NCI-H2171 treated with DMSO at 0.1 percent for 48 hours (cell line): ENCODE measurements around the gene ANKEF1.

Experiments
- DNase-seq: peaks from one replicate; lab custom pipeline; 2025; lab: John Stamatoyannopoulos, UW

ANKEF1 gene

DNA sequence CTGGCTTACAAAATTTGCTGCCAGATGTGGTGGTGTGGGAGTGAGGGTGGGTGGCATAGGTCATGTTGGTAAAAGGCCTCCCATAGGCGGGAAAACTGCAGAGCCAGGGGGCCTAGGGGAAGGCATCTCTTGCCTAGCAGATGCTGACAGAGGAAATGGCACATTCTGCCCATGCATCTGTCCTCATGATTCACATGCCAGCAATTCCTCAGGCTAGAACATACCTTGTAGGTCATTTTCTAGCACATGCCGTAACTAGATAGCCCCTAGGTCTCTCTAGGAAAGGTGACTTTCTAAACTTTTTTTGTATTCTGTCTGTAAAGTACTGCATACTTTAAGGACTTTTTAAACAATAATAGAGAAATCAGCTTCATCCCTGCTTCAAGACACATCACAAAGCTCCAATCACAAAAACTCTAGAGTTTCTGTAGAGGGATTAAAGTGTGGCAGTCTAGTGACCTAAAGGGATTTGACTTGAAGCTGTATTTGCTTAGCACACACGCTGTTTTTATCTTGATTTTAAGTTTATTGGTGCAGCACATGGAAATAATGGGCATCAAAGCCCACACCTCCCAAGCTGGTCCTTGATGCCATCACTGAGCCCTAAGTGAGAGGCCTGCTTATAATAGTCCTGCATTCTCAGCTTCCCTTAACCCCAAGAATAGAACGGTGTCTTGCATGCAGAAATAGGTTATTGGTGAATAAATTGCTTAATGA lies 55.2 kb downstream of the ANKEF1 start:
- no peak for DNase-seq

DNA sequence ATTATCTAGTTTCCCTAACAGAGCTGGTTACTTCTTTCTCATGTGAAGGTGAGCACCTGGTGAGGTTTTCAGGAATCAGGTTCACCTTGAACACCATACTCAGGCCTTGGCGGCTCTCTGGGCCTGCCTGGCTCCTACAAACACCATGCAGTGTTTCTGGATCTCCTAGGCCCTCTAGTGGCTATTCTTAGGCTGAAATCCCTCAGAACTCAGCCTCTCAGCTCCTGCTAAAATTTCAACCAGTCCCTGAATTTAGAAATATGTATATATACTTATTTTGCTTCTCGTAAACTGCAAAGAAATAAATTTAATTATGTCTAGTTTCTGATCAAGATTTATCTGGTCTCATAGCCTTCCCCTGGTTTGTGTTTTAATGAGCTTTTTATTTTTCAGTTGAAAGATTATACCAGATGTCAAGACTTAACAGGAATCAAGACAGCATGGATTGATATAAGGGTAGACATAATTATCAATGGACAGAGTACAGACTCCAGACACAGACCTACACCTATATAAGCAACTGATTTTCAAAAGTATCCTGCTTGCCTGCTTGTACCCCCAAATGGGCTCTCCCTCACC lies 55.9 kb downstream of the ANKEF1 start:
- peak; percentile 89 for DNase-seq

- peak; percentile 35 for DNase-seq
Observed at GRCh38 chr20:10093087-10093591, 58.4 kb downstream of the ANKEF1 start.

- peak; percentile 30 for DNase-seq
Observed at GRCh38 chr20:10094566-10095173, 59.9 kb downstream of the ANKEF1 start.

- no peak for DNase-seq
Observed at GRCh38 chr20:10096790-10097189, 62.0 kb downstream of the ANKEF1 start.

DNA sequence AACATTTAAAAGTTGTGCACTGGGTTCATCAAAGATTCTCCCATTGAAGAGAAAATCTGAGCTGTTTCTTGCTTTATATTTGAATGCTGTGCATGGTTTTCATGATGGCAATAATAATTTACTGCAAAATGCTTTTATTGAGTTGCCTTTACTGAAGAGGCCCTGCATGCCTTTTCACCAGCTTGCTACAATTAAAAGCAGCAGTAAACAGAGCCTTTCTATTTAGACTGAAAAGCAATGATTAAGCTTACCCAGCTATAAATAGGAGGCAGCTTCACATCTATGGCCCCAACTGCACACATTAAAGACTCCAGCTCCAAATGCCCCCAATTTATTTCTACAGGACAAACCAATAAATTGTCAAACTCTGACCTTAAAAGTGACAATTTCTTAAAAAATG lies 70.3 kb downstream of the ANKEF1 start:
- DNase-seq = no peak
